B cell (primary cell): Measurements from ENCODE around the gene TXNRD1. TPM values are rescaled to one million over a fixed set of nuclear protein-coding genes. Genes with fewer than 3 reads are reported as not detected.

Source experiments
- ATAC-seq: fragments of 200-7000 bp; cut with Tn5 transposase; one replicate; pipeline ENCODE4 v1.10.0; 2021; ENCODE audit warnings: low read depth, mild to moderate bottlenecking, moderate number of reproducible peaks, moderate library complexity
- CTCF ChIA-PET: fragments of 350-600 bp; sonication (Branson Sonifier 250); formaldehyde crosslinking; loops from one replicate; lab custom pipeline; 2021; ENCODE audit warnings: antibody characterized with exemption, inconsistent platforms; lab: Charles Lee
- POLR2A ChIA-PET: fragments of 350-600 bp; sonication (Branson Sonifier 250); formaldehyde crosslinking; loops from one replicate; lab custom pipeline; 2021; ENCODE audit warnings: antibody characterized with exemption; lab: Charles Lee
- DNase-seq: peaks from one replicate; pipeline ENCODE4 v3.0.0; 2013
- H2AFZ ChIP-seq: 2 replicates; pipeline ENCODE4 v1.6.1; 2012; ENCODE audit warnings: mild to moderate bottlenecking, low read depth, low read length; ENCODE audit not compliant: insufficient read depth, poor library complexity, severe bottlenecking
- H3K27ac ChIP-seq, 2 donors: 1 replicate in 1 of 2; 2 replicates in 1 of 2; pipeline ENCODE4 v1.5.1; 2012 to 2013; ENCODE audit warnings: low read length in 2 of 2, mild to moderate bottlenecking in 2 of 2, moderate library complexity in 1 of 2
- H3K27me3 ChIP-seq, 4 experiments: fragments of 200-600 bp in 1 of 4; sonication (generic) in 1 of 4; replicated peaks in 1 of 4; 1 replicate in 2 of 4; 2 replicates in 2 of 4; pipeline versions ENCODE4 v1.6.1 to v1.7.0; 2013 to 2016; ENCODE audit warnings: low read length in 3 of 4, mild to moderate bottlenecking in 2 of 4, mixed read lengths in 1 of 4, moderate library complexity in 1 of 4; ENCODE audit not compliant: insufficient read depth in 4 of 4, control insufficient read depth in 3 of 4; ENCODE audit errors: control extremely low read depth in 1 of 4
- H3K36me3 ChIP-seq, 2 experiments: replicated peaks in 1 of 2; 1 replicate in 1 of 2; 2 replicates in 1 of 2; pipeline versions ENCODE4 v1.6.1 to v1.7.1; 2013; ENCODE audit warnings: low read length in 1 of 2; ENCODE audit not compliant: insufficient read depth in 2 of 2, control insufficient read depth in 1 of 2; ENCODE audit errors: control extremely low read depth in 1 of 2, extremely low read depth in 1 of 2
- H3K4me1 ChIP-seq, 2 donors: fragments of 200-600 bp in 1 of 2; sonication (generic) in 1 of 2; 1 replicate in 1 of 2; 2 replicates in 1 of 2; pipeline versions ENCODE4 v1.5.1 to v1.6.1; 2013 to 2017; ENCODE audit warnings: low read length in 2 of 2; ENCODE audit not compliant: control insufficient read depth in 2 of 2, insufficient read depth in 2 of 2
- H3K4me2 ChIP-seq: replicated peaks from 2 replicates; pipeline ENCODE3; 2012; ENCODE audit warnings: mild to moderate bottlenecking, low read depth, low read length; ENCODE audit not compliant: poor library complexity, severe bottlenecking
- H3K4me3 ChIP-seq, 5 experiments: fragments of 200-600 bp in 1 of 5; sonication (generic) in 1 of 5; 1 replicate in 3 of 5; 2 replicates in 2 of 5; pipeline versions ENCODE4 v1.5.1 to v1.7.0; 2011 to 2016; ENCODE audit warnings: low read length in 4 of 5, mild to moderate bottlenecking in 4 of 5, low read depth in 2 of 5, control low read depth in 1 of 5, moderate library complexity in 1 of 5; ENCODE audit not compliant: insufficient read depth in 1 of 5; ENCODE audit errors: control extremely low read depth in 1 of 5, extremely low read depth in 1 of 5
- H3K79me2 ChIP-seq: fragments of 200-600 bp; sonication (generic); one replicate; pipeline ENCODE4 v1.6.0; 2016; ENCODE audit warnings: low read length; ENCODE audit not compliant: control insufficient read depth, insufficient read depth
- H3K9ac ChIP-seq: fragments of 200-600 bp; sonication (generic); 2 replicates; pipeline ENCODE4 v1.6.1; 2017; ENCODE audit warnings: mild to moderate bottlenecking, low read length, moderate library complexity
- H3K9me3 ChIP-seq, 3 donors: one replicate each; pipeline versions ENCODE4 v1.6.1 to v1.7.1; 2013; ENCODE audit warnings: low read length in 2 of 3; ENCODE audit not compliant: control insufficient read depth in 2 of 3, insufficient read depth in 1 of 3; ENCODE audit errors: control extremely low read depth in 1 of 3
- H4K20me1 ChIP-seq: 2 replicates; pipeline ENCODE4 v1.6.0; 2012; ENCODE audit warnings: mild to moderate bottlenecking, low read length; ENCODE audit not compliant: insufficient read depth, control insufficient read depth, poor library complexity, severe bottlenecking
- H3K27ac Mint-ChIP-seq: one replicate; pipeline ENCODE4 v1.8.0; 2021; ENCODE audit warnings: mixed read lengths
- H3K27me3 Mint-ChIP-seq: one replicate; pipeline ENCODE4 v1.8.0; 2021; ENCODE audit warnings: mixed read lengths
- H3K4me1 Mint-ChIP-seq: one replicate; pipeline ENCODE4 v1.8.0; 2021; ENCODE audit warnings: mixed read lengths
- H3K4me3 Mint-ChIP-seq: one replicate; pipeline ENCODE4 v1.8.0; 2021; ENCODE audit warnings: mixed read lengths
- H3K9me3 Mint-ChIP-seq: one replicate; pipeline ENCODE4 v1.8.0; 2022; ENCODE audit warnings: mixed read lengths; ENCODE audit not compliant: insufficient read depth
- EZH2 ChIP-seq: IDR thresholded peaks from 2 replicates; pipeline ENCODE4 v1.6.1; 2012; ENCODE audit warnings: borderline replicate concordance, low read depth, mild to moderate bottlenecking, moderate library complexity, low read length; ENCODE audit not compliant: insufficient read depth, poor library complexity, severe bottlenecking
- WGBS: methylation state at CpG from one replicate; pipeline ENCODE4 v1.1.5; 2013; ENCODE audit warnings: missing lambda C conversion rate; ENCODE audit not compliant: insufficient coverage; 5-methylcytosine and 5-hydroxymethylcytosine counted together
- intact Hi-C: fragments of 100-400 bp; cut with micrococcal nuclease; formaldehyde crosslinking; loops from one replicate; pipeline ENCODE4 v1.10.0; 2022
- polyA plus RNA-seq: library from polyadenylated mRNA; depleted of rRNA; stranded (reverse); fragments of >200 nt; gene quantifications from 2 replicates; pipeline ENCODE4 v1.2.3, GENCODE V29; 2012
- total RNA-seq, 2 donors: library from RNA; stranded (reverse); fragments of 120-200 nt in 1 of 2; gene quantifications; 1 replicate in 1 of 2; 2 replicates in 1 of 2; pipeline versions ENCODE4 v1.2.3 to v1.2.4, GENCODE V29; 2013 to 2022
- TF ChIP-seq, protein P1 (sequence below): fragments of 200-600 bp; IDR thresholded peaks from one replicate; pipeline ENCODE4 v1.8.0; 2022; ENCODE audit warnings: antibody characterized with exemption, mild to moderate bottlenecking

The TXNRD1 gene
- total and polyA plus RNA-seq, 2 donors (not counting 1 experiment from before 2014, with no cell fraction given) = 10.1 to 44.6 TPM

DNA sequence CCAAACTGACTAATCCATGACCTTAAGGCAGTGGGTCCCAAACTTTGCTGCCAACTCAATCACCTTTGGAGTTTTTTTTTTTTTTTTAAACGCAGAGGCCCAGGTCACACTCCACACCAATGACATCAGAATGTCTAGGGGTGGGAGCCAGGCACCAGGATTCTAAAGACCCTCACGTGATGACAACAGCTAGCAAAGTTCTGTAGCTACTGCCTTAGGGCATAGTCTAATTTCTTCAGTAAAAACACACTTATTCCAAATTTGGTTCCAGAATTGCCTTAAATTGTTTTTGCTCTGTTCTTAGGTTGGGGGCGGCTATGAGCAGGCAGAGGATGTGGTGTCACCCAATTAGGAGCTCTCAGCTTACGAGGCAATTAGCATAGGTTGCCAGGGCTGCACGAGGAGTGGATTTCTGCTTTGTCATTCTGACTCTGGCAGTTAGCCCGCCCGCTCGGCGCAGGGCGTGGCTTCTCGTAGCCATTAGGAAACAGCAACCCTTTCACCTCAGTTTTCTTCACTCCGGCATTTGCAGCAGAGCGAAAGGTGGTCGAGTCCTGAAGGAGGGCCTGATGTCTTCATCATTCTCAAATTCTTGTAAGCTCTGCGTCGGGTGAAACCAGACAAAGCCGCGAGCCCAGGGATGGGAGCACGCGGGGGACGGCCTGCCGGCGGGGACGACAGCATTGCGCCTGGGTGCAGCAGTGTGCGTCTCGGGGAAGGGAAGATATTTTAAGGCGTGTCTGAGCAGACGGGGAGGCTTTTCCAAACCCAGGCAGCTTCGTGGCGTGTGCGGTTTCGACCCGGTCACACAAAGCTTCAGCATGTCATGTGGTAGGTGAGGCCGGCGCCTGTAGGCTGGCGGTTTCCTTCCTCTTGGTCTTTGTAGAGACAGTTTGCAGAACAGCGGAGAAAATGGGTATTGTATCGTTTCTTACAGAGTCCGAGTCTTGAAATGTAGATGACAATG is 71.2 kb downstream of the TXNRD1 start:
- peak overlapping the region; percentile 100 for H3K4me3 Mint-ChIP-seq
- POLR2A ChIA-PET = interaction anchor here (0.6 to 3.2 kb wide), 7 partner anchors 9 to 821 kb away, joined by 4 to 22 read pairs (median 4); partner anchors contain the start of genes EID3, NFYB and WASHC4
- peaks cover 0 to under 1% of the 10 kb centered on the region in 2 experiments for H3K36me3 ChIP-seq
- no peak for TF ChIP-seq EZH2
- TF ChIP-seq, protein P1, sequence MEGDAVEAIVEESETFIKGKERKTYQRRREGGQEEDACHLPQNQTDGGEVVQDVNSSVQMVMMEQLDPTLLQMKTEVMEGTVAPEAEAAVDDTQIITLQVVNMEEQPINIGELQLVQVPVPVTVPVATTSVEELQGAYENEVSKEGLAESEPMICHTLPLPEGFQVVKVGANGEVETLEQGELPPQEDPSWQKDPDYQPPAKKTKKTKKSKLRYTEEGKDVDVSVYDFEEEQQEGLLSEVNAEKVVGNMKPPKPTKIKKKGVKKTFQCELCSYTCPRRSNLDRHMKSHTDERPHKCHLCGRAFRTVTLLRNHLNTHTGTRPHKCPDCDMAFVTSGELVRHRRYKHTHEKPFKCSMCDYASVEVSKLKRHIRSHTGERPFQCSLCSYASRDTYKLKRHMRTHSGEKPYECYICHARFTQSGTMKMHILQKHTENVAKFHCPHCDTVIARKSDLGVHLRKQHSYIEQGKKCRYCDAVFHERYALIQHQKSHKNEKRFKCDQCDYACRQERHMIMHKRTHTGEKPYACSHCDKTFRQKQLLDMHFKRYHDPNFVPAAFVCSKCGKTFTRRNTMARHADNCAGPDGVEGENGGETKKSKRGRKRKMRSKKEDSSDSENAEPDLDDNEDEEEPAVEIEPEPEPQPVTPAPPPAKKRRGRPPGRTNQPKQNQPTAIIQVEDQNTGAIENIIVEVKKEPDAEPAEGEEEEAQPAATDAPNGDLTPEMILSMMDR = no peak
- H3K27ac Mint-ChIP-seq = peak overlapping the region; percentile 99
- H3K9me3 Mint-ChIP-seq = no peaks in the 10 kb centered on the region
- DNase-seq (peak; percentile 90), ATAC-seq (peak; percentile 83)
- intact Hi-C loops = loop anchor here (1.0 to 5.0 kb wide), 9 partner anchors 10 to 821 kb away; partner anchors contain the start of genes CHST11, HCFC2, HSP90B1 and NFYB
- peaks cover 37% of the 10 kb centered on the region for H3K4me1 Mint-ChIP-seq
- H3K4me3 ChIP-seq = peak overlapping the region; percentile 61 to 93 (median 82)
- peak overlapping the region; percentile 90 for H2AFZ ChIP-seq
- H3K4me1 ChIP-seq = peaks cover 25 to 29% of the 10 kb centered on the region in 2 donors
- peak overlapping the region; percentile 75 to 79 for H3K27ac ChIP-seq
- H4K20me1 ChIP-seq = no peaks in the 10 kb centered on the region
- peak overlapping the region; percentile 84 for H3K4me2 ChIP-seq
- peak overlapping the region; percentile 83 for H3K9ac ChIP-seq
- CTCF ChIA-PET = interaction anchor here (0.5 to 3.6 kb wide), 9 partner anchors 11 to 765 kb away, joined by 3 to 24 read pairs (median 3); partner anchors contain the start of genes EID3 and TXNRD1
- peaks cover 20% of the 10 kb centered on the region for H3K79me2 ChIP-seq
- WGBS = under 1% methylated on average over 37 of the region's 40 CpGs
- no peaks in the 10 kb centered on the region for H3K9me3 ChIP-seq
- H3K27me3 ChIP-seq = no peaks in the 10 kb centered on the region
- no peaks in the 10 kb centered on the region for H3K27me3 Mint-ChIP-seq
